Suprapubic skin (tissue), 3 donors: ENCODE measurements around the gene SVIP.

Source experiments
- POLR2A ChIP-seq, 2 donors: fragments of 450-650 bp; IDR thresholded peaks; one replicate each; pipeline ENCODE4 v1.6.1; 2017; ENCODE audit warnings: antibody characterized with exemption in 2 of 2, mild to moderate bottlenecking in 2 of 2, moderate library complexity in 2 of 2
- TF ChIP-seq, protein P1 (sequence below), 2 donors: fragments of 200-600 bp in 1 of 2; fragments of 450-650 bp in 1 of 2; sonication (generic) in 1 of 2; IDR thresholded peaks; one replicate each; pipeline ENCODE4 v1.5.1; 2016 to 2019; ENCODE audit warnings: antibody characterized with exemption in 2 of 2, mild to moderate bottlenecking in 1 of 2, moderate library complexity in 1 of 2

DNA sequence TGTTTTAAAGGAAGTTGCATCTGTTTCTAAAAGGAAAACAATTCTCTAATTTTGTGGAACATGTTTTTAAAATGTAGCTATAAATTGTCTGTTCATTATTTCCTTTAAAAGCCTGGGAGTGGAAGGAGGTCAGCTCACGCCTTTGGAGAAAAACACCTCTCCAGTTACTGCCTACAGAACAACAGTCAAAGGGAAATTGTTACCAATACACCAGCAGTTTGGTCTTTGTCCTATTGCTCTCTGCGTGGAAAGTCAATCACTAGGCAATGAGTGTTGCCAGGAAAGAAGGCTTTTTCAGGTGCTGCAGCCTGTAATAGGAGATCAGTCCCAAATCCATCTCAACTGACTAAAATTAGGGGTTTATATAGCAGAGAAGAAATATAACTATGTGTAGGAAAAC, 22.2 kb downstream of the SVIP start:
- TF ChIP-seq, protein P1, sequence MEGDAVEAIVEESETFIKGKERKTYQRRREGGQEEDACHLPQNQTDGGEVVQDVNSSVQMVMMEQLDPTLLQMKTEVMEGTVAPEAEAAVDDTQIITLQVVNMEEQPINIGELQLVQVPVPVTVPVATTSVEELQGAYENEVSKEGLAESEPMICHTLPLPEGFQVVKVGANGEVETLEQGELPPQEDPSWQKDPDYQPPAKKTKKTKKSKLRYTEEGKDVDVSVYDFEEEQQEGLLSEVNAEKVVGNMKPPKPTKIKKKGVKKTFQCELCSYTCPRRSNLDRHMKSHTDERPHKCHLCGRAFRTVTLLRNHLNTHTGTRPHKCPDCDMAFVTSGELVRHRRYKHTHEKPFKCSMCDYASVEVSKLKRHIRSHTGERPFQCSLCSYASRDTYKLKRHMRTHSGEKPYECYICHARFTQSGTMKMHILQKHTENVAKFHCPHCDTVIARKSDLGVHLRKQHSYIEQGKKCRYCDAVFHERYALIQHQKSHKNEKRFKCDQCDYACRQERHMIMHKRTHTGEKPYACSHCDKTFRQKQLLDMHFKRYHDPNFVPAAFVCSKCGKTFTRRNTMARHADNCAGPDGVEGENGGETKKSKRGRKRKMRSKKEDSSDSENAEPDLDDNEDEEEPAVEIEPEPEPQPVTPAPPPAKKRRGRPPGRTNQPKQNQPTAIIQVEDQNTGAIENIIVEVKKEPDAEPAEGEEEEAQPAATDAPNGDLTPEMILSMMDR (IDR thresholded peaks at IDR 0.05) = no peak
- TF ChIP-seq POLR2A (IDR thresholded peaks at IDR 0.05) = no peak
